Heart right ventricle (tissue), 16 donors: ENCODE data around the gene GRPEL2. TPM values are rescaled to one million over a fixed set of nuclear protein-coding genes. Genes with fewer than 3 reads are reported as not detected.
A peak's percentile ranks its signal among the peaks of the same experiment; 100 is the strongest.
"Not testable (repeated sequence)": the region's sequence is repeated elsewhere in the genome, so short reads cannot be mapped to it uniquely, and the experiment has no call there.

Experiments used
- ATAC-seq, 8 donors: fragments of 200-7000 bp; cut with Tn5 transposase; one replicate each; pipeline ENCODE4 v1.9.1; 2020; ENCODE audit warnings: mild to moderate bottlenecking in 8 of 8, moderate library complexity in 8 of 8, moderate number of reproducible peaks in 1 of 8
- DNase-seq, 2 donors: peaks; one replicate each; pipeline ENCODE4 v3.0.0-alpha.2; 2020
- H3K27ac ChIP-seq, 10 donors: fragments of 200-600 bp; sonication (generic) in 2 of 10; one replicate each; pipeline versions ENCODE4 v1.5.0 to v1.8.0; 2020 to 2022; ENCODE audit warnings: mild to moderate bottlenecking in 3 of 10
- H3K27me3 ChIP-seq, 7 donors: fragments of 200-600 bp; one replicate each; pipeline ENCODE4 v1.8.0; 2021 to 2022; ENCODE audit warnings: mild to moderate bottlenecking in 2 of 7
- H3K36me3 ChIP-seq, 9 donors: fragments of 200-600 bp; sonication (generic) in 1 of 9; one replicate each; pipeline versions ENCODE4 v1.5.0 to v1.8.0; 2020 to 2022; ENCODE audit warnings: mild to moderate bottlenecking in 2 of 9
- H3K4me1 ChIP-seq, 9 donors: fragments of 200-600 bp; sonication (generic) in 1 of 9; one replicate each; pipeline versions ENCODE4 v1.5.0 to v1.8.0; 2020 to 2022; ENCODE audit warnings: mild to moderate bottlenecking in 4 of 9
- H3K4me3 ChIP-seq, 10 donors: fragments of 200-600 bp; sonication (generic) in 2 of 10; one replicate each; pipeline versions ENCODE4 v1.5.0 to v1.8.0; 2020 to 2022; ENCODE audit warnings: mild to moderate bottlenecking in 7 of 10, moderate library complexity in 2 of 10
- H3K9me3 ChIP-seq, 11 donors: fragments of 200-600 bp in 10 of 11; sonication (generic) in 2 of 11; one replicate each; pipeline versions ENCODE4 v1.5.0 to v1.8.0; 2013 to 2022; ENCODE audit warnings: mild to moderate bottlenecking in 2 of 11, control low read depth in 1 of 11, moderate library complexity in 1 of 11
- WGBS, 2 donors: extraction: QIAGEN DNeasy Blood & Tissue Kit; methylation state at CpG; one replicate each; pipeline ENCODE4 v1.1.7; 2013; ENCODE audit warnings: inconsistent platforms in 1 of 2; 5-methylcytosine and 5-hydroxymethylcytosine counted together
- intact Hi-C, 10 donors: fragments of 100-400 bp; cut with DNase I; formaldehyde crosslinking; loops; one replicate each; pipeline versions ENCODE4 v1.11.1 to v1.14.2; 2022
- polyA plus RNA-seq, 2 donors: library from polyadenylated mRNA; stranded (reverse); fragments of 200-250 nt; gene quantifications; one replicate each; pipeline ENCODE4 v1.2.3, GENCODE V29; 2013
- total RNA-seq, 10 donors: library from RNA; stranded (reverse); fragmentation: NEBNext Ultra II Directional in 3 of 10; extraction: Animal tissue kit (Norgen Biotek cat#: 25700) in 3 of 10; gene quantifications; one replicate each; pipeline versions ENCODE4 v1.2.1 to v1.2.4, GENCODE V29; 2021 to 2023
- TF ChIP-seq, protein P1 (sequence below), 9 donors: fragments of 200-600 bp; sonication (generic) in 2 of 9; IDR thresholded peaks; one replicate each; pipeline versions ENCODE4 v1.5.0 to v1.8.0; 2021 to 2022; ENCODE audit warnings: antibody characterized with exemption in 9 of 9, mild to moderate bottlenecking in 5 of 9, moderate library complexity in 1 of 9
- donor health status: Arrhythmogenic right ventricular cardiomyopathy.
- donor health status: ischemic (EF 13 %, LVEDD 7.1; RV severe dilation, severe dysfunction).
- donor health status: healthy with polysubstance abuse.
- donor health status: DM: no; HTN: yes; CAD: no.
- donor health status: DM: no; HTN: no; CAD: no.
- donor health status: ischemic (EF 25% LVEDD 6.9; RV normal size, moderate dysfunction).
- donor health status: ischemic (EF 25% LVEDD 5.7; RV mildly dilated, moderate dysfunction).
- donor health status: healthy.
- donor health status: DM: yes; HTN: yes; CAD: no.
- donor health status: Ischemic cardiomyopathy.
- donor health status: ischemic (EF 35%, LVEDD 5.7; RV mildly dilated, moderate dysfunction).
- donor health status: nonischemic (EF 11% LVEDD 7.7; RV severe dilation, severe dysfunction).
- donor health status: DM: yes; HTN: yes; CAD: no.
- donor health status: PGD.
- donor health status: ischemic (EF 29% LVEDD 5.4; RV normal size, mild dysfunction).
- donor health status: nonischemic (EF 23%, LVEDD 6.1; RV moderate dilation, normal function).

Gene GRPEL2
- total and polyA plus RNA-seq, 12 donors = 4.8 to 13.4 (median 9.9) TPM

DNA sequence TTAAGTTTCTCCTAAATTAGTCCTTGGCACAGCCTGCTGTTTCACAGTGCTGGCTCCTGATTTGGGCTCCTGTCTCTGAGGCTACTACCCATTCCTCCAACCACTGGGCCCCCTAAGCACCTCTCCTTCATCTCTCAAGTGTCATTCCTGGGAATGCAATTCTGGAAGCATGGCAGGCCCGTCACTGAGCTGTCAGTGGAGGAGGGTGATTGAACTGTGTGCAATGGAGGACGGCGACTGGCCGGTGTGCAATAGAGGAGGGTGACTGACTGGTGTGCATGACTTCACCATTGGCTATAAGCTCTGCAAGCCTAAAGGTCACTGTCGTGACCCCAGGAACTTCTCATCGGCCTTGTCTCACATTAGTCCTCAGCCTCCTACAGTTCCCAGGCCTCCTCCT lies 46.2 kb downstream of the GRPEL2 start:
- intact Hi-C loops = loop anchor here in 1 of 10 donors (2.0 kb wide), 1 partner anchor 17 kb away; no protein-coding TSS in a partner anchor
- no peaks in the 10 kb centered on the region for H3K9me3 ChIP-seq
- H3K4me3 ChIP-seq = no peak overlapping the region
- no peaks in the 10 kb centered on the region for H3K27me3 ChIP-seq
- ATAC-seq (peak in 1 of 8 donors; percentile 5), DNase-seq (no peak)
- H3K36me3 ChIP-seq = no peaks in the 10 kb centered on the region
- TF ChIP-seq, protein P1, sequence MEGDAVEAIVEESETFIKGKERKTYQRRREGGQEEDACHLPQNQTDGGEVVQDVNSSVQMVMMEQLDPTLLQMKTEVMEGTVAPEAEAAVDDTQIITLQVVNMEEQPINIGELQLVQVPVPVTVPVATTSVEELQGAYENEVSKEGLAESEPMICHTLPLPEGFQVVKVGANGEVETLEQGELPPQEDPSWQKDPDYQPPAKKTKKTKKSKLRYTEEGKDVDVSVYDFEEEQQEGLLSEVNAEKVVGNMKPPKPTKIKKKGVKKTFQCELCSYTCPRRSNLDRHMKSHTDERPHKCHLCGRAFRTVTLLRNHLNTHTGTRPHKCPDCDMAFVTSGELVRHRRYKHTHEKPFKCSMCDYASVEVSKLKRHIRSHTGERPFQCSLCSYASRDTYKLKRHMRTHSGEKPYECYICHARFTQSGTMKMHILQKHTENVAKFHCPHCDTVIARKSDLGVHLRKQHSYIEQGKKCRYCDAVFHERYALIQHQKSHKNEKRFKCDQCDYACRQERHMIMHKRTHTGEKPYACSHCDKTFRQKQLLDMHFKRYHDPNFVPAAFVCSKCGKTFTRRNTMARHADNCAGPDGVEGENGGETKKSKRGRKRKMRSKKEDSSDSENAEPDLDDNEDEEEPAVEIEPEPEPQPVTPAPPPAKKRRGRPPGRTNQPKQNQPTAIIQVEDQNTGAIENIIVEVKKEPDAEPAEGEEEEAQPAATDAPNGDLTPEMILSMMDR (IDR thresholded peaks at IDR 0.05) = no peak
- peak overlapping the region in 6 of 10 donors; percentile 5 to 48 (median 26) for H3K27ac ChIP-seq
- 67% methylated on average over 6 of the region's 6 CpGs for WGBS, 2 donors
- peaks cover 0 to 46% (median 31%) of the 10 kb centered on the region in 9 donors for H3K4me1 ChIP-seq

DNA sequence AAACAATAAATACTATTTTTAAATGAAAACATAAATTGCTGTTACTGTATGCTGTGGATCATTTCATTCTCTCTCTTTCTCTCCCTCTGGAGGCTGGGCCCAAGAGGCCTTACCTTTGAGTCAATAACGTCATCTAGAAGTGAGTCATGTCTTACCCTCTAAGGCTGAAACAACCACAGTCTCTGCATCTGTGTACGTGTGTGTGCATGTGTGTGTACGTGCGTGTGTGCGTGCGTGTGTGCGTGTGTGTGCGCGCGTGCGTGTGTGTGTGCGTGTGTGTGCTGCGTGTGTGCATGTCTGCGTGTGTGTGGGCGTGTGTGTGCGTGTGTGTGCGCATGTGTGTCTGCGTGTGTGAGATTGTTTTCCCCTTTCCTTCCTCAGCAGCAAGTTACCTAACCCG lies 47.4 kb downstream of the GRPEL2 start:
- Histone ChIP-seq H3K4me3 (no peak overlapping the region), H3K9me3 (no peaks in the 10 kb centered on the region), H3K36me3 (no peaks in the 10 kb centered on the region), H3K27me3 (no peaks in the 10 kb centered on the region), H3K4me1 (peaks cover 0 to 34% (median 20%) of the 10 kb centered on the region in 9 donors), H3K27ac (no peak overlapping the region)
- no peak for DNase-seq
- no peak for ATAC-seq
- TF ChIP-seq, protein P1 (IDR thresholded peaks at IDR 0.05) = no peak
- intact Hi-C loops = no loop called here
- WGBS, 2 donors = 96 to 97% methylated on average over 19 of the region's 19 CpGs

DNA sequence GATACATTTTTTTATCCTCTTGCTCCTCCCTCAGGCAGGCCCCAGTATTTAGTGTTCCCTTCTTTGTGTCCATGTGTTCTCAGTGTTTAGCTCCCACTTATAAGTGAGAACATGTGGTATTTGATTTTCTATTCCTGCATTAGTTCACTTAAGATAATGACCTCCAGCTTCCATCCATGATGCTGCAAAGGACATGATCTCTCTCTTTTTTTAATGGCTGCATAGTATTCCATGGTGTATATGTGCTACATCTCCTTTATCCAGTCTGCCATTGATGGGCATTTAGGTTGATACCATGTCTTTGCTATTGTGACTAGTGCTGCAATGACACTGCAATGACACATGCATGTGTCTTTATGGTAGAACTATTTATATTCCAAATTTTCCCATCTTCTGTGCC lies 49.7 kb downstream of the GRPEL2 start:
- DNase-seq, intact Hi-C loops, ATAC-seq, H3K36me3 ChIP-seq, H3K4me3 ChIP-seq, H3K27me3 ChIP-seq, H3K9me3 ChIP-seq, H3K27ac ChIP-seq: not testable (repeated sequence)
- H3K4me1 ChIP-seq = peaks cover 0 to 18% (median 0%) of the 10 kb centered on the region in 9 donors

DNA sequence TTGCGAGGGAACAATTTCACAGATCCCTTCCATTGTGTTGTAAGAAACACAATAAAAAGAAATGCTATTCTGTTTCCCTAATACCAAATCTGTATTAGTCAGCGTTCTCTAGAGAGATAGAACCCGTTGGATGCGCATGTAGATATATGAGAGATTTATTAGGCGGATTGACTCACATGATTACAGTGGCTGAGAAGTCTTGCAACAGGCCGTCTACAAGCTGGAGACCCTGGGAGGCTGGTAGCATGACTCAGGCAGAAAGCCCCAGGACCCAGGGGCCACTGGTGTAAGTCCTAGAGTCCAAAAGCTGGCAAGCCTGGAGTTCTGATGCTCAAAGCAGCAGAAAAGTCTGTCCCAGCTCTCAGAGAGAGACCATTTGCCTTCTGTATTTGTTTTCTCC lies 52.2 kb downstream of the GRPEL2 start:
- ATAC-seq (no peak), DNase-seq (no peak)
- Histone ChIP-seq H3K27ac (no peak overlapping the region), H3K27me3 (no peaks in the 10 kb centered on the region), H3K4me3 (no peak overlapping the region), H3K9me3 (no peaks in the 10 kb centered on the region), H3K36me3 (no peaks in the 10 kb centered on the region), H3K4me1 (peaks cover 0 to 22% (median 3%) of the 10 kb centered on the region in 9 donors)
- intact Hi-C loops = no loop called here
- WGBS, 2 donors = 92 to 94% methylated on average over 6 of the region's 6 CpGs
- TF ChIP-seq, protein P1 (IDR thresholded peaks at IDR 0.05) = no peak

DNA sequence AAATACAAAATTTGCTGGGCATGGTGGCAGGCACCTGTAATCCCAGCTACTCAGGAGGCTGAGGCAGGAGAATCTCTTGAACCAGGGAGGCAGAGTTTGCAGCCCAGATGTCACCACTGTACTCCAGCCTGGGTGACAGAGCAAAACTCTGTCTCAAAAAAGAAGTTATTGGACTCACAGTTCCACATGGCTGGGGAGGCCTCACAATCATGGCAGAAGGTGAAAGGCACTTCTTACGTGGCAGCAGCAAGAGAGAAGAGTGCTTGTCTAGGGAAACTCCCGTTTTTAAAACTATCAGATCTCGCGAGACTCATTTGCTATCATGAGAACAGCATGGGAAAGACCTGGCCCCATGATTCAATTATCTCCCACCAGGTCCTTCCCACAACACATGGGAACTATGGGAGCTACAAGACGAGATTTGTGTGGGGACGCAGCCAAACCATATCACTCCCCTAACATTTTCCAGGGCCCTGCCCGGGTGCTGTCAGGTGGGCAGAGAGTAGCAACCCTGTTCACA lies 53.5 kb downstream of the GRPEL2 start:
- peaks cover 0 to 22% (median 3%) of the 10 kb centered on the region in 9 donors for H3K4me1 ChIP-seq
- H3K4me3 ChIP-seq, H3K9me3 ChIP-seq, H3K27me3 ChIP-seq, ATAC-seq, H3K36me3 ChIP-seq, H3K27ac ChIP-seq, DNase-seq, intact Hi-C loops: not testable (repeated sequence)
- 61 to 69% methylated on average over 7 of the region's 7 CpGs for WGBS, 2 donors
